Parietal lobe (tissue), 1 donor: ENCODE measurements around the gene ITM2B. TPM values are rescaled to one million over a fixed set of nuclear protein-coding genes. Genes with fewer than 3 reads are reported as not detected.

ENCODE experiments used
- total RNA-seq: library from RNA; depleted of rRNA; stranded (reverse); fragments of >200 nt; gene quantifications from one replicate; pipeline ENCODE4 v1.2.3, GENCODE V29; 2014

Gene ITM2B
- total RNA-seq, result 97.3 TPM

GRCh38 chr13:48233046-48233888 is at the start of gene ITM2B:
ITM2B (plus strand) TSS chr13:48233206; CDS start chr13:48233361, 155 bp downstream.

GRCh38 chr13:48303359-48304142 is 70.5 kb downstream of the ITM2B start, which contains the start of gene RB1:
RB1 (plus strand) TSS chr13:48303751; CDS start chr13:48303913, 162 bp downstream.

Other genes with a start within 250 kb of the ITM2B start
- gene SUCLA2, start 231.9 kb upstream of the ITM2B start, total RNA-seq, result 69.8 TPM
- 7.8 TPM for gene NUDT15, start 195.5 kb upstream of the ITM2B start, total RNA-seq
- 26.6 TPM for gene MED4, start 138.1 kb upstream of the ITM2B start, total RNA-seq
- 47.3 TPM for gene RB1, start 70.5 kb downstream of the ITM2B start, total RNA-seq
- gene LPAR6, start 179.9 kb downstream of the ITM2B start, total RNA-seq, result 6.3 TPM